ENCODE measurements around the gene EHF.

- TF ChIP-seq POLR2AphosphoS5 (IDR thresholded peaks at IDR 0.05; ENCODE audit: low read depth, low read length) (no peak), RFX5 (IDR thresholded peaks at IDR 0.05; ENCODE audit: low read length) (no peak)
Observed at GRCh38 chr11:34620202-34620601, 691 bp upstream of the EHF start.

Measured in SK-N-SH (cell line).